SH-SY5Y (cell line): ENCODE data around the gene KCND2.

Experiments used
- GATA2 ChIP-seq: IDR thresholded peaks from 2 replicates; pipeline ENCODE4 v1.6.1; 2011; ENCODE audit warnings: mild to moderate bottlenecking, low read depth, low read length
- GATA3 ChIP-seq: IDR thresholded peaks from 2 replicates; pipeline ENCODE4 v1.6.1; 2011; ENCODE audit warnings: low read depth, mild to moderate bottlenecking, low read length, moderate library complexity

KCND2 gene

GRCh38 chr7:120278773-120279172 is 5.8 kb downstream of the KCND2 start:
- TF ChIP-seq GATA2 (no peak), GATA3 (no peak)

- TF ChIP-seq GATA2: no peak
- TF ChIP-seq GATA3: no peak
Measured at GRCh38 chr7:120280743-120281142, 7.8 kb downstream of the KCND2 start.

- no peak for TF ChIP-seq GATA2
- no peak for TF ChIP-seq GATA3
Measured at GRCh38 chr7:120293027-120293426, 20.1 kb downstream of the KCND2 start.

GRCh38 chr7:120302190-120302589 is 29.2 kb downstream of the KCND2 start:
- TF ChIP-seq GATA3 (no peak), GATA2 (no peak)

- TF ChIP-seq GATA2 (no peak), GATA3 (no peak)
Measured at GRCh38 chr7:120303105-120303504, 30.1 kb downstream of the KCND2 start.

GRCh38 chr7:120304674-120305073 is 31.7 kb downstream of the KCND2 start:
- TF ChIP-seq GATA3: no peak
- TF ChIP-seq GATA2: no peak

- no peak for TF ChIP-seq GATA2
- TF ChIP-seq GATA3: no peak
Measured at GRCh38 chr7:120307991-120308545, 35.1 kb downstream of the KCND2 start.

GRCh38 chr7:120311028-120311788 is 38.2 kb downstream of the KCND2 start:
- no peak for TF ChIP-seq GATA3
- TF ChIP-seq GATA2: no peak

GRCh38 chr7:120320218-120320961 is 47.4 kb downstream of the KCND2 start:
- TF ChIP-seq GATA2: no peak
- TF ChIP-seq GATA3: no peak

GRCh38 chr7:120327054-120327453 is 54.1 kb downstream of the KCND2 start:
- TF ChIP-seq GATA2: no peak
- no peak for TF ChIP-seq GATA3

GRCh38 chr7:120332433-120332832 is 59.5 kb downstream of the KCND2 start:
- TF ChIP-seq GATA3 (no peak), GATA2 (no peak)

- no peak for TF ChIP-seq GATA2
- no peak for TF ChIP-seq GATA3
Measured at GRCh38 chr7:120334475-120334874, 61.5 kb downstream of the KCND2 start.

- no peak for TF ChIP-seq GATA3
- TF ChIP-seq GATA2: no peak
Measured at GRCh38 chr7:120337308-120337907, 64.4 kb downstream of the KCND2 start.

GRCh38 chr7:120344276-120344675 is 71.3 kb downstream of the KCND2 start:
- no peak for TF ChIP-seq GATA3
- no peak for TF ChIP-seq GATA2
